Ovary (tissue), 9 donors: ENCODE measurements around the gene MEIS1. TPM values are rescaled to one million over a fixed set of nuclear protein-coding genes. Genes with fewer than 3 reads are reported as not detected.

Source experiments
- DNase-seq, 5 donors: peaks; one replicate each; pipeline ENCODE4 v3.0.0-alpha.2; 2019 to 2020
- H3K27ac ChIP-seq, 2 donors: fragments of 200-600 bp; one replicate each; pipeline versions ENCODE4 v1.5.1 to v1.8.0; 2019 to 2022
- H3K27me3 ChIP-seq: fragments of 200-600 bp; one replicate; pipeline ENCODE4 v1.8.0; 2022
- H3K36me3 ChIP-seq: fragments of 200-600 bp; sonication (generic); one replicate; pipeline ENCODE4 v1.5.1; 2019
- H3K4me1 ChIP-seq: one replicate; pipeline ENCODE4 v1.8.1; 2013; ENCODE audit warnings: mild to moderate bottlenecking, moderate library complexity; ENCODE audit not compliant: insufficient read depth
- H3K4me3 ChIP-seq: fragments of 200-600 bp; sonication (generic); one replicate; pipeline ENCODE4 v1.5.1; 2017
- H3K9me3 ChIP-seq, 2 donors: fragments of 200-600 bp in 1 of 2; sonication (generic) in 1 of 2; one replicate each; pipeline versions ENCODE4 v1.5.1 to v1.8.1; 2013 to 2019; ENCODE audit warnings: mild to moderate bottlenecking in 1 of 2, moderate library complexity in 1 of 2
- CTCF ChIP-seq, 3 donors: fragments of 450-650 bp in 2 of 3; fragments of 200-600 bp in 1 of 3; IDR thresholded peaks; one replicate each; pipeline versions ENCODE4 v1.5.1 to v1.8.0; 2016 to 2022; ENCODE audit warnings: antibody characterized with exemption in 3 of 3, mild to moderate bottlenecking in 1 of 3
- EP300 ChIP-seq: sonication (generic); formaldehyde crosslinking; IDR thresholded peaks from one replicate; pipeline ENCODE4 v1.6.1; 2017; ENCODE audit warnings: antibody characterized with exemption
- POLR2A ChIP-seq: fragments of 450-650 bp; IDR thresholded peaks from one replicate; pipeline ENCODE4 v1.6.1; 2017; ENCODE audit warnings: antibody characterized with exemption, mild to moderate bottlenecking, moderate library complexity
- WGBS, 3 donors: extraction: QIAGEN DNeasy Blood & Tissue Kit in 1 of 3; methylation state at CpG; one replicate each; pipeline versions ENCODE4 v1.1.5 to v1.1.7; 2013 to 2017; 5-methylcytosine and 5-hydroxymethylcytosine counted together
- intact Hi-C, 4 donors: fragments of 100-400 bp; cut with DNase I; formaldehyde crosslinking; loops; one replicate each; pipeline versions ENCODE4 v1.11.0 to v1.15.1; 2022 to 2023
- polyA plus RNA-seq, 2 donors: library from polyadenylated mRNA; stranded (reverse); fragments of 200-250 nt in 1 of 2; fragments of 350-450 nt in 1 of 2; fragmentation: Illumina TruSeq in 1 of 2; extraction: RNeasy Lipid Tissue Mini Kit (QIAGEN cat#74804) in 1 of 2; gene quantifications; one replicate each; pipeline ENCODE4 v1.2.3, GENCODE V29; 2013 to 2014
- total RNA-seq, 7 donors: library from RNA; depleted of rRNA in 2 of 7; stranded (reverse); fragments of >200 nt in 2 of 7; fragmentation: NEBNext Ultra II Directional in 3 of 7; extraction: Animal tissue kit (Norgen Biotek cat#: 25700) in 3 of 7; gene quantifications; one replicate each; pipeline versions ENCODE4 v1.1.0 to v1.2.4, GENCODE V29; 2016 to 2023
- donor health status: DM: no; HTN: no; CAD: no; lungs with moderate emphysema.
- donor health status: DM: no; HTN: no; CAD: no.
- donor health status: Bipolar disorder and iron deficiency.
- donor health status: DM: yes; HTN: yes; CAD: no.
- donor health status: DM: no; HTN: no; CAD: no.
- donor health status: DM: yes; HTN: yes; CAD: no.

The MEIS1 gene
- total and polyA plus RNA-seq, 9 donors, result 19.4 to 163 (median 80.4) TPM

- Histone ChIP-seq H3K27me3 (no peaks in the 10 kb centered on the region), H3K9me3 (no peaks in the 10 kb centered on the region), H3K4me1 (peaks cover 2% of the 10 kb centered on the region), H3K27ac (peak overlapping the region; percentile 89 to 93), H3K36me3 (no peaks in the 10 kb centered on the region), H3K4me3 (peak overlapping the region; percentile 80)
- no peak for TF ChIP-seq POLR2A
- no peak for TF ChIP-seq EP300
- TF ChIP-seq CTCF (IDR thresholded peaks at IDR 0.05), result no peak
- intact Hi-C loops, result loop anchor here (2.0 to 10.0 kb wide), 9 partner anchors 55 to 1405 kb away; no protein-coding TSS in a partner anchor
- DNase-seq, result peak in 4 of 5 donors; percentile 38 to 52 (median 44)
- 1 to 6% (median 2%) methylated on average over 36 of the region's 36 CpGs for WGBS, 3 donors
Measured at GRCh38 chr2:66439812-66440542, 5.1 kb downstream of the MEIS1 start.

GRCh38 chr2:66440708-66441497 is 6.0 kb downstream of the MEIS1 start:
- TF ChIP-seq CTCF (IDR thresholded peaks at IDR 0.05) (no peak), POLR2A (no peak), EP300 (no peak)
- peaks cover 2% of the 10 kb centered on the region for H3K4me1 ChIP-seq
- H3K27ac ChIP-seq, result peak overlapping the region; percentile 89 to 93
- no peaks in the 10 kb centered on the region for H3K27me3 ChIP-seq
- H3K36me3 ChIP-seq, result no peaks in the 10 kb centered on the region
- intact Hi-C loops, result loop anchor here in 2 of 4 donors (5.0 to 10.0 kb wide), 4 partner anchors 54 to 256 kb away; no protein-coding TSS in a partner anchor
- WGBS, 3 donors, result 1 to 12% (median 5%) methylated on average over 20 of the region's 20 CpGs
- no peaks in the 10 kb centered on the region for H3K9me3 ChIP-seq
- DNase-seq, result peak; percentile 48 to 70 (median 52)
- peak overlapping the region; percentile 80 for H3K4me3 ChIP-seq

- peaks cover 2% of the 10 kb centered on the region for H3K4me1 ChIP-seq
- H3K36me3 ChIP-seq, result no peaks in the 10 kb centered on the region
- WGBS, 3 donors, result 24 to 57% (median 45%) methylated on average over 6 of the region's 6 CpGs
- no peak for DNase-seq
- no peak for TF ChIP-seq CTCF (IDR thresholded peaks at IDR 0.05)
- no peak for TF ChIP-seq POLR2A
- TF ChIP-seq EP300, result no peak
- no peaks in the 10 kb centered on the region for H3K27me3 ChIP-seq
- H3K27ac ChIP-seq, result peak overlapping the region; percentile 89 to 93
- peak overlapping the region; percentile 80 for H3K4me3 ChIP-seq
- intact Hi-C loops, result loop anchor here in 2 of 4 donors (5.0 to 10.0 kb wide), 4 partner anchors 53 to 256 kb away; no protein-coding TSS in a partner anchor
- no peaks in the 10 kb centered on the region for H3K9me3 ChIP-seq
Measured at GRCh38 chr2:66441581-66442320, 6.8 kb downstream of the MEIS1 start.
